NCI-H510A (cell line): ENCODE measurements around the gene NDFIP2.
A peak's percentile ranks its signal among the peaks of the same experiment; 100 is the strongest.

ENCODE experiments used
- DNase-seq: peaks from one replicate; lab custom pipeline; 2025; lab: John Stamatoyannopoulos, UW

The NDFIP2 gene, protein sequence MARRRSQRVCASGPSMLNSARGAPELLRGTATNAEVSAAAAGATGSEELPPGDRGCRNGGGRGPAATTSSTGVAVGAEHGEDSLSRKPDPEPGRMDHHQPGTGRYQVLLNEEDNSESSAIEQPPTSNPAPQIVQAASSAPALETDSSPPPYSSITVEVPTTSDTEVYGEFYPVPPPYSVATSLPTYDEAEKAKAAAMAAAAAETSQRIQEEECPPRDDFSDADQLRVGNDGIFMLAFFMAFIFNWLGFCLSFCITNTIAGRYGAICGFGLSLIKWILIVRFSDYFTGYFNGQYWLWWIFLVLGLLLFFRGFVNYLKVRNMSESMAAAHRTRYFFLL

DNA sequence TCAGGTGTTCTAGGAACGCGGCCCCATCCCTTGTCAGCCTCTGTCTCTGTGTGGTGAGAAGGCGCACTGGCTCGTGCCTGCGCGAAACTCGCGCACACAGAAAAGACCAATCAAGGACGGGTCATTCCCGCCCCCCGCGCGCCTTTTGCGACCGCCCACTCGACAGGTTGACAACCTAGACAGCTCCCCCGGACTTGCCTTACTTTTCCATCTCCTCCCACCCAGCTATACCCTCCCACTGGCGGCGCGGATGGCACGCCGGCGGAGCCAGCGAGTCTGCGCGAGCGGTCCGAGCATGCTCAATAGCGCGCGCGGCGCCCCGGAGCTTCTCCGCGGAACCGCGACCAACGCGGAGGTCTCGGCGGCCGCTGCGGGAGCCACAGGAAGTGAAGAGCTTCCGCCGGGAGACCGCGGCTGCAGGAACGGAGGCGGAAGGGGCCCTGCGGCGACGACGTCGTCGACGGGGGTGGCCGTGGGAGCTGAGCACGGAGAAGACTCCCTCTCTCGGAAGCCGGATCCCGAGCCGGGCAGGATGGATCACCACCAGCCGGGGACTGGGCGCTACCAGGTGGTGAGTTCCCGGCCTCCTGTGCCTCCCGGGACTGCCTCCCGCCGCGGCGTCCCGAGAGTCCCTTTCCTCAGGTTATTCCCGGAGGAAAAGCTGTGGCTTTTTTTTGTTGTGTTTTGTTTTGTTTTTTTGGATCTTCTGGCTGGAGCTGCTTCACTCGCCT, at the start of gene NDFIP2:
TSS of gene NDFIP2 (plus strand) at position 202 of the 731 bp plus-strand sequence. CDS start at position 251, 49 bp downstream.
- DNase-seq = peak; percentile 34

DNA sequence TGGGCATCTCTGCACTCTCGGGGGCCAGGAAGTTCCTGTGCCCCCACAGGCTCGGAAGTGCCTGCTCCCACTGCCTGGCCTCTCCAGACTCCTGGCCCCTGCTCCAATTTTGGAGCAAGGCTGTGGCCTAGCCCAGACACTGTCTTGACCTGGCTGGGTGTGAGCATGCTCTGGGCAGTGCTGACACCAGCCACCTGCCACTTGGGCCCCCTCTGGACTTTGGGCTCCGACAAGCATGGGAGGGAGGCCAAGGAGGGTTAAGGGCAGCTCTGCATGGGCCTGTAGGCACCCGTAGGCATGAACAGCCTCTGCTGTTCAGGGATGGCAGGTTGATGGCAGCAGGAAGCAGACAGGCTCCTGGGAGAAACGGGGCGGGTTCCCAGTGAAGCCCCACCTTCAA, 48.9 kb upstream of the NDFIP2 start:
- no peak for DNase-seq

DNA sequence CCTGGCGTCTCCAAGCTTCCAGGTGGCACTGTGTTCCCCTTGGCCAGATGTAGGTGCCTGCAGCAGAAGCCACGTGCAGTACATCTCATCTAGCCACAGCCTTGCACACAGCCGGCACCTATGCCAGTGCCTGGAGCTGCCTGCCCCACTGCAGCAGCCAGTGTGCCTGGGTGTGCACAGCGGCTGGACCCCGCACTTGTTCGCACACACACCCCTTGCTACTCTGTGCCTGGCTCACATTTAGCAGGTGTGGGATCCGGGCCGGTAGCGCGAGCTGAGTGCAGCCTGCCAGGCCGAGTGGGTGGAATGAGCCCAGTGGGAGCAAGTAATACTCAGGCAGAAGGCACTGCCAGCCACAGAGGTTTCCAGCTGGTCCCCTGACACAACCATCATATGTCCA, 48.0 kb upstream of the NDFIP2 start:
- no peak for DNase-seq

DNA sequence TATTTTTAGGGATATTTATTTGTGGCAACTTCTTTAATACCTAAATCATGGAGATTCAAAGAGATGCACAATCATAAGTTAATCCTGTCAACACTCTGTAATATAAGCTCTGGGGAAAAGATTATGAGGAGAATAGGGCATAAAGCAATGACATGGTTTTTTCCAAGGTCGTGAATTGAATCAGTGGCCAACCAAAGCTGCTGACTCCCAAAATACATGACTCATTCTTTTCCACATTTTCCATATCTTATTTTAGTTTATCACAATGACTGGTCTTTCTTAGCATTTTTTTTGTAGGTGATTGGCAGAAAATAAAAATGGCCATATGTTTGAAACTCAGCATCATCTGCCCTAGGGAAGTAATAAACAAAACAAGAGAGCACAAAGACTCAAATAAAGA, 46.4 kb upstream of the NDFIP2 start:
- no peak for DNase-seq

DNA sequence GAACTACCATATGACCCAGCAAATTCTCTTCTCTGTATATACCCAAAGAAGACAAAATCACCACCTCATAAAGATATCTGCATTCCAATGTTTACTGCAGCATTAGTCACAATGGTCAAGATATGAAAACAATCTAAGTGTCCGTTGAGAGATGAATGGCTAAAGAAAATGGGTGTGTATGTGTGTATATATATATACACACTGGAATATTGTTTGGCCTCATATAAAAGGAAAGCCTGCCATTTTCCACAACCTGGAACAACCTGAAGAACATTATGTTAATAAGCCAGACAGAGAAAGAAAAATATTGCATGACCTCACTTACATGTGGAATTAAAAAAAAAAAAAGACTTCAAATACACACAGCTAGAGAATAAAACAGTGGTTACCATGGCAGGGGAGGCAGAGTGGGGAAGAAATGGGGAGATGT, 45.4 kb upstream of the NDFIP2 start:
- DNase-seq = no peak

DNA sequence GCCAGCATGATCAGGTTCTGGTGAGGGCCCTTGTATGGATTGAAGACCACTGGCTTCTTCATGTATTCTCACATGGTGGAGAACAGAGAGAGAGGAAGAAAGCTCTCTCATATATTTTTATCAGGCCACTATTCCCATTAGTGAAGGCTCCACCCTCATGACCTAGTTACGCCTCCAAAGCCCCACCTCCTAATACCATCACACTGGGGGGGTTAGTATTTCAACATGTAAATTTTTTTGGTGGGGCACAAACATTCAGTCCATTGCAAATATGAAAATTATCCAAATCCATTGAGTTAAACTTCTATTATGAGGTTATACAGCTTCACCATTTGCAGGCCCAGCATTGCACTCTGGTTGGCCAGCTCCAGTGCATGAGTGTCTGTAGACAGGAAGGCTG, 41.7 kb upstream of the NDFIP2 start:
- no peak for DNase-seq

DNA sequence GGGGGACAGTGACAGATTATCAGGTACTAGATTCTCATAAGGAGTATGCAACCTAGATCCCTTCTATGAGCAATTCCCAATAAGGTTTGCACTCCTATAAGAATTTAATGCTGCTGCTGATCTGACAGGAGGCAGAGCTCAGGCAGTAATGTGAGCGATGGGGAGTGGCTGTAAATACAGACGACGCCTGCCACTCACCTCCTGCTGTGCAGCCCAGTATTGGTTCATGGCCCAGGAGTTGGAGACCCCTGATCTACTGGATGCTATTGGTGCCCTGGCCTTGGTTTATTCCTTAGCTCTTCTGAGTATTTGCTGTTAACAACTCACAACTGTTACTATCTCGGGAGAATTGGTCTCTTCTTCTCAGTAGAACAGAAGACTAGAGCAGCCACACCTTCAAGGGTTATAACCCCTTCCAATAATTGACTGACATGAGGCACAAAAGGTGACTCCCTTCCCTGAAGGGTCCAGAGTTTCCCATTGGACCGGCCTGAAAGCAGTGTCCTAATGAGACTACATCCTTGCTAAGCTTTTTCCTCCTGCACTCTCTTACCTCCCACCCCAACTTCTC, 39.9 kb upstream of the NDFIP2 start:
- DNase-seq = no peak

DNA sequence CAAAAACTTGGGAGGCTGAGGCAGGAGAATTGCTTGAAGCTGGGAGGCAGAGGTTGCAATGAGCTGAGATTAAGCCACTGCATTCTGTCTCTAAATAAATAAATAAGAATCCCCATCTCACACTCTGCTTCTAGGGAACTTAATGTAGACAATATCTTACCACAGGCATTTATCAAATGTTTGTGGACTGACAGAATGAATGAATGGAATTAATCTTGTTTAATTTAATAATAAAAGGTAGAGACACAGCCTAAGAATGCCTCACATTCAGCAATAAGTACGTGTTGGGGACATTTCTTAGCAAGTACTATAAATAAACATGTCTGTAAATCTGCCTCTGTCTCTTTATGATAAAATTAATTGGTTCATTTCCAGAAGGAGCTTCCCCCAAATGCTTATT, 38.7 kb upstream of the NDFIP2 start:
- no peak for DNase-seq

DNA sequence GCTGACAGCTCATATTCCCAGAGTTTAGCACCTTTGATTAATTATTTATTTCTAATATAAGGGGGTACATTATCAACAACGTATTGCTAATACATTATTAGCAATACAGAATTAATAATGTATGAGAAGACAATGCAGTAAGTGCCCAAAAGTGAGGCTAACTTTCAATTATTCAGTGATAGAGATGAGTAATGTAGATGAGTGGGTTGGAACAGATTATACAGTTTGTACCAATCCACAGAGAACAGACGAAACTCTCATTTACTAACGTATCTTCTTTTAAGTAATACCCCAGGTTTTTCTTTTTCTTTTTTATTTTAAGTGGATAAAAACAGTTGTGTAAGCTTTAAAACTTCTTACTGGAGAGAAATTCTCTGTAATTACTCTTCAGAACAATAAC, 38.2 kb upstream of the NDFIP2 start:
- no peak for DNase-seq

DNA sequence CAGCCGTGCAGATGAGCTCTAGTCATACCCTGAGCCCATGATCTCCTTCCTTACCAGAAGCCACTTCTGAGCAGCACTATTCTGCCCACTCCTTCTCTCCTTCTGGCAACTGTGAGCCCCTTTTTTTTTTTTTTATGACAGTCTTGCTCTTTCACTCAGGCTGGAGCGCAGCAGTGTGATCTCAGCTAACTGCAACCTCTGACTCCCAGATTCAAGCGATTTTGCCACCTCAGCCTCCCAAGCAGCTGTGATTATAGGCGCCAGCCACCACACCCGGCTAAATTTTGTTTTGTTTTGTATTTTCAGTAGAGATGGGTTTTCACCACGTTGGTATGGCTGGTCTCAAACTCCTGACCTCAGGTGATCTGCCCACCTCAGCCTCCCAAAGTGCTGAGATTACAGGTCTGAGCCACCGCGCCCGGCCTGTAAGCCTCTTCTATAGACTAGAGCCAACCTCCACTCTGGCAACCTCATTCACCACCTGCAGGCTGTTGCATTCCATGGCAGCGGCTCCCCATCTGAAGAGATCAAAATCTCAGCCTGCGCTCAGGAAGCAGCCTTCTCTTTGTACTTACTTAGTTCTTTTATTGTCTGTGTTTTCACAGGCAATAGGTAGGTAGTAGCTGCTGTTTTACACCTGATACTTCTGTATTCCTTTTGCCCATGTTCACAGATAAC, 34.8 kb upstream of the NDFIP2 start:
- no peak for DNase-seq

DNA sequence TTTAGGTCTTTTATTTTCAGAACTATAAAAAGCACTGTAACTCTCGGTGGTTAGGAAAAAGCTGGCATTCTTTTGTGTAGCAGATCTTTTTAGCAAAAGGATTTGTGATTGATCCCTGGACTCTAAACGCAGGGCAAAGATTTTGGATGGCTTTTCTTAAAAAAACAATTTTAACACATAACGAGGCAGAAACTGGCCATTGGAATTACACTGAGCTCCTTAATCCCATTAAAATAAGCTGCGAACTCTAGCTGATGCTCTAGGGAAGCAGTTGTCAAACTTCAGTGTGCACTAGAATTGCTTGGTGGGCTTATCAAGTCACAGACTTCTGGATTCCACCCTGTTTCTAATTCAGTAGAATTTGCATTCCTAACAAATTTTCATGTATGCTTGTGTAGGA, 33.8 kb upstream of the NDFIP2 start:
- no peak for DNase-seq

DNA sequence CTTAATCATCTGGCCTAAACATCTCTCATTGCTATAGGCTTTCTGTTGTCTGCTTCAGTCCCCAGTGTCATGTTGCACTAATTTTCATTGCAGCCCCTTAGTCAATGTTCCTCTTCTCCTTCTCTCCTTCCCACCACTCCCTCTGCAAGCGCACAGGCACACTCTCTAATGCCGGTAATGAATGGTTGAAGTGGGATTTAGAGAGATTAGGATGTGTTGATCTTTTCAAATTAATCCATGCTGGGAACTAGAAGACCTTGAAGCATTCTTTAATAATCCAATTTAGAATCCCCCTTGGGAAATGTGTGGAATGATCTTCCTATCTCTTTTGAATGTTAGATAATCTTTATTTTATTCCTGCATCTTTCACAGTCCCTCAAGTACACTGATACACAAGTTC, 33.2 kb upstream of the NDFIP2 start:
- DNase-seq = no peak

DNA sequence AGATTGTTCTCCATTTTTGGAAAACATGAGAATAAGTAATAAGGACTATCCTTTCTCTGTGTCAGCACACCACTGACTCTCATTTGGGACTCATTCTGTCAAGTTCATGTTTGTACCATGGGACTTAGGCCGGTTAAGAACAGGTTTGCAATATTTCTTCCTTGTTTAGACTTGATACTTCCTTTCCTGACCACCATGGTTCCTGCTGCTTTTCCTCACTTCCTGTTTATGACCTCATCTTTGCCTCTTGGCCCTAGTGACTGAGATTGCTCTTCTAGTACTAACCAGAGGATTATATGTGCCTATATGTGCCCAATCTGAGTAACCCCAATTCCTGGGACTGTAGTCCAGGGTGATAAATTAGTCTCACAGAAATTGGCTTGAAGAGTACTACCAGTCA, 32.5 kb upstream of the NDFIP2 start:
- DNase-seq = no peak

DNA sequence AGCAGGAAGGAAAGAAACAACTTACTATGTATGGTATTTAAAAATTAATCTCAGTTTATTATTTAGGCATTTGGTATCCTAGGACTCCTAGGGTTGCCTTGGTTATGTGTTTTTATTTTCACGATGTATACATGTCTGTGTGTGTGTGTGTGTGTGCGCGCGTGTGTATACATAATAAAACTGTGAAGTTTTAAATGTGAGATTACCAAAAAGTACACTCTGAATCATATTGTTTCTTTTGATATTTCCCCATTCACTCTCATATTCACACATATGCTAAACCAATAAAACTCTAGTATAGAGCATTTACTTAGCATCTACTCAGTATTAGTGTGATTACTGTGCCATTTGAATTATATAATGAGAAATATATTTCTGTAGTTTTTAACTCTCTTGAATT, 30.8 kb upstream of the NDFIP2 start:
- no peak for DNase-seq

DNA sequence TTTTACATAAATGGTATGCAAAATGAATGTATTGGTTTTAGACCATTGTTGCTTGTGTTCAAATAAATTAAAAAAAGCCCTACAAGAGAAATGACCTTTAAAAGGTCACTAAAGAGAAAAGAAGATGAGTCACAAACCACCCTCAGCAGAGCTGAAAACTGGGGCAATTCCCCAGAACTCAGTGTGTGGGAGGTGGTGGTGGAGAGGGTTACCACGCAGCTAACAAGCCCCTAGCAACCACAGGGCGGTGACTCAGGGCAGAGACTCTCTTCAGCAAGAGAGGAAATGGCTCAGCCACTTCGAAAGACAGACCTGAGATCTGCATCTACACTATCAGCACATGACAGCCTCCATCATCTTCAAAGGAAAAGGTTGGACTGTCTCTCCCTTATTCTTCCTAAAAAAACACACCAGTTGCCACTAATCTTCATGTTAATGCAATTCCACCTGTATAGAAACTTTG, 29.4 kb upstream of the NDFIP2 start:
- no peak for DNase-seq

DNA sequence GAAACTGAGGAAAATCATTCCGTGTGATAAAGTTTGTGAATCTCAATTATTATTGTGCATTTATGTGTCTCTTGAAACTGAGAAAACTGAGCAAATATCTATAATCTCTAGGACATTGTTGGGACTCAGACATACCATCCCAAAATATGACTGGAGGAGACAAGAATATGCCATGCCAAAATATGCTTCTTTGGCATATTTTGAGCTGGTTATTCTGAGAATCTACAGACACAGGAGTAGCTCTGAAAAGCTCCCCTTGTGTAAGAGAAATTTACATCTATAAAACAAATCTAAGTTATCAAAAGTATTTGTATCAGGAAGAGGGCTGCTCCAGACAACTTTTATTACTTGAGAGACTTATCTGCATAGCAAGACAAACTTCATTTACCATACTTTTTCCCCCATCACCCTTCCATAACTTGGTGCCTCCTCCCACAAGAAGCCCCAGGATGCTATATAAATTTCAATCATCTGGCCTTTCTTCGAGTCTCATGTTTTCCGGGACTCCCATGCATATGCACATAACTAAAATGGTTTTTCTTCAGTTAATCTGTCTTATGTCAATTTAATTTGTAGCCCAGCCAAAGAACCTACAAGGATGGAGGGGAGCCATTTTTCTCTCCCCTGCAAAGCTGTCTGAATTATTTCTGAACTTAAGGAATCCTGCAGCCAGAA, 28.6 kb upstream of the NDFIP2 start:
- DNase-seq = no peak

DNA sequence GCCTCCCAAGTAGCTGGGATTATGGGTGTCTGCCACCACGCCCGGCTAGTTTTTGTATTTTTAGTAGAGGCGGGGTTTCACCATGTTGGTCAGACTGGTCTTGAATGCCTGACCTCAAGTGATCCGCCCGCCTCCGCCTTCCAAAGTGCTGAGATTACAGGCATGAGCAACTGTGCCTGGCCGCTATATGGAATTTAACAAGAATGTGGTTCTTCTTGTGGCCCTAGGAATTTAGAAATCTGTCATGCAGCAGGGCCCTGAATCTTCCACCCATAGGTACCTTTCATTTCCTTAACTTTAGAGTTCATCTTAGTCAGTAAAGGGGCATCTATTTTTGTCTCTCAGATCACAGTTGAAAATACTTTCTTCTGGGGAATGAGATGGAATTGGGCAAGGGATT, 25.6 kb upstream of the NDFIP2 start:
- DNase-seq = no peak

DNA sequence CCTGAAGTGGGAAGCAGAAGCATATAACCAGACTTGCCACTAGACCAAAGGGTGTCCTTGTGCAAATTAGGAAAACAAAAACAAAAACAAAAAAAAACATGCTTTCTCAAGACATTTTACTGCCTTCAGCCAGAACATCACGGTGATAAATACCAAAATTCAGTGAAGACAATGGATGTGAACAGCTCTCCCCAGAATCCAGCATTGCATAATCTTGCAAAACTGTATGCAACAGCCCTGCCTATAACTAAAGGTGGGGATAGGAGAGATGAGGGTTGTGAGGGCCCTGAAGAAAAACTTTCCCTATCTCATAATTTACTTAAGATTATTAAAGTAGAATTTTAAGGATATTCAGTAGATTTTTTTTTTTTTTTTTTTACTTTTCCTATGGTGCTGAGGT, 24.9 kb upstream of the NDFIP2 start:
- DNase-seq = no peak

DNA sequence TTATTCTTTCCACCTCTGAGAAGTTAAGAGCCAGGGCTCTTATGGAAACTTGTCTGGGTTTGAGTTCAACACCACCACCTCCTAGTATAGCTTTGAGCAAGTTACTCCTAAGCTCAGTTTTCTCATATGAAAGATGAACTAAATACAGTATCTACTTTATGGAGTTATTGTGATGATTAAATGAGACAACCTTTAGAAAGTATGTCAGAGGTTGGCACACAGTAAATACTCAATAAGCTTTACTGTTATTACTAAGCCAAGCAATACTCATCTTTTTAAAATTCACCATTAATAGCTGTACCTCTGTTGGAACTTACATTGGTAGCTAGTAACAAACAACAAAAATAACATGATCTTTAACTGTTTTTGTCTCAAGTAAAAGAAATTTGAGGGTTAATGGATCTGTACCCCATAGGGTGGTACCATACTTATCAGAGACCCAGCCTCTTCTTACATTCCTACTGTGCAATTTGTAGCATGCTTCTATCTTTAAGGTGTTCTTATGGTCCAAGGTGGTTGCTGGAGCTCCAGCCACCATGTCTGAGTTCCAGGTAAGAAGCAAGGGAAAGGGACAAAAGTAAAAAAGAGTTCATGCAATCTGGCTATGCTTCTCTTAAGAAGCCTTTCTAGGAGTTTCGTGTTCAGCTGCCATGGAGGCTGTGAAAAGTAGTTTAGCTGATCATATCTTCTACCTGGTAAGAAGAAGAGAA, 24.1 kb upstream of the NDFIP2 start:
- no peak for DNase-seq

DNA sequence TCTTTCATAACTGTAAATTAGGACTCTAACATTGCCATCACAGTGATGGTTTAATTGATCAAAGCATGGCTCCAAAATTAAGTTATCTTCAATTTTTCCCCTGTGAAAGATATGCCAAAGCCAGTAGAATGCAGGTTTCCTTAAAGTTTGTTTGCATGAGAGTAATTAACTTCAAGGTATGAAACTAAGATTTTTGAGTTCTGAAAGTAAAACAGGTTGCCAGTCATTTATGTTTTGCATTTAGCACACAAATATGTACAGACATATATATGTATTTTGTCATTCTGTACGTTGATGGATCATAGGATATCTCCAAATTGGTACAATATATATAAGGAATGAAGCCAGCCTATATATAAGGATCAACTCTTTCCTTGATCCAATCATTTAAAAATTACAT, 23.6 kb upstream of the NDFIP2 start:
- no peak for DNase-seq

DNA sequence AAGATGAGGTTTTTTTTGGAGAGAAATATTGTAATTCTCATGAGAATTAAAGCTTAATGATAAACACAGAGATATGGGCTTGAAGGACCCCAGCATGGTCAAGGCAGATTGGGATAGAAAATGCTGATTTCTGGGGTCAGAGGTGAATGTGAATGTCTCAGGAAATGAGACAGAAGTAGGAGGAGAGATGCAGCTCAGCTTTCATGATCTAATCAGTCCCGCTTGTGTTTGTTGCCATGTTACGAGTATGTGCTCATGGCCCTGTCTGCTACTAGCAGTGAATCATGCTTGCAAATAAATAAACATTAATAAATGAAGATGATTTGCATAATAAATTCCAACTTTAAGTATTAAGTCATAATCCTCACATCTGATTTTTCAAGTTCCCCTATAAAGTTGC, 23.0 kb upstream of the NDFIP2 start:
- no peak for DNase-seq
